HepG2 (cell line): ENCODE data around the gene DAPK3. TPM values are rescaled to one million over a fixed set of nuclear protein-coding genes. Genes with fewer than 3 reads are reported as not detected.

Source experiments
- CEBPZ ChIP-seq: IDR thresholded peaks from 2 replicates; pipeline ENCODE4 v1.6.1; 2012; ENCODE audit warnings: low read length, improper control_type of control experiment
- HES4 ChIP-seq: sonication (generic); formaldehyde crosslinking; IDR thresholded peaks from 2 replicates; pipeline ENCODE4 v1.9.0; 2021; ENCODE audit warnings: mild to moderate bottlenecking, missing genetic modification reagents, borderline replicate concordance
- NFATC3 ChIP-seq: sonication (generic); formaldehyde crosslinking; IDR thresholded peaks from 2 replicates; pipeline ENCODE4 v1.5.1; 2020; ENCODE audit warnings: mild to moderate bottlenecking, missing genetic modification reagents
- NKX3-1 ChIP-seq: sonication (generic); formaldehyde crosslinking; IDR thresholded peaks from 2 replicates; pipeline ENCODE4 v1.5.0; 2020; ENCODE audit warnings: missing genetic modification reagents
- NR2F2 ChIP-seq: IDR thresholded peaks from 2 replicates; pipeline ENCODE4 v1.6.1; 2012; ENCODE audit warnings: low read depth, inconsistent platforms, borderline replicate concordance
- RBM22 ChIP-seq: fragments of 200-400 bp; formaldehyde crosslinking; optimal IDR thresholded peaks from 2 replicates; pipeline ENCODE3; 2017; ENCODE audit warnings: mild to moderate bottlenecking, low read length, moderate library complexity
- SMYD3 ChIP-seq: sonication (generic); formaldehyde crosslinking; IDR thresholded peaks from 2 replicates; pipeline ENCODE4 v1.8.1; 2023; ENCODE audit warnings: mild to moderate bottlenecking, missing genetic modification reagents
- UBTF ChIP-seq: sonication (generic); formaldehyde crosslinking; IDR thresholded peaks from 2 replicates; pipeline ENCODE4 v1.4.0; 2020; ENCODE audit warnings: mild to moderate bottlenecking, missing genetic modification reagents
- ZNF33B ChIP-seq: sonication (generic); formaldehyde crosslinking; IDR thresholded peaks from 2 replicates; pipeline ENCODE4 v1.5.1; 2020; ENCODE audit warnings: mild to moderate bottlenecking, missing genetic modification reagents
- polyA plus RNA-seq, 8 experiments: library from polyadenylated mRNA; depleted of rRNA in 3 of 8; stranded (reverse) in 7 of 8; unstranded in 1 of 8; fragments of >200 nt; fragmentation: Illumina TruSeq in 4 of 8; extraction: Trizol in 4 of 8; gene quantifications; 2 replicates each; pipeline versions ENCODE4 v1.2.1 to v1.2.3, GENCODE V29; 2011 to 2016; ENCODE audit warnings: low read depth in 4 of 8, missing spikeins in 1 of 8, mixed read lengths in 1 of 8; ENCODE audit not compliant: insufficient read depth in 1 of 8
- total RNA-seq, 5 experiments: library from RNA; depleted of rRNA; stranded (reverse); fragments of >200 nt; fragmentation: Illumina TruSeq; extraction: Trizol; gene quantifications; 2 replicates each; pipeline ENCODE4 v1.2.3, GENCODE V29; 2016; ENCODE audit warnings: low read depth in 1 of 5

DAPK3 gene
- total and polyA plus RNA-seq, 2 of the 13 experiments (the other 11 are each of a cell fraction or from before 2014, with no cell fraction given) = 30.5 to 37.3 TPM

GRCh38 chr19:3981736-3982681 is 11.1 kb upstream of the DAPK3 start (continued):
- TF ChIP-seq RBM22 = no peak
- 0 out of 2 replicates have a peak, but pooled peaks have one; percentile 3 for TF ChIP-seq UBTF (CRISPR knock-in tag)
- TF ChIP-seq NR2F2 = no peak
- TF ChIP-seq SMYD3 (CRISPR knock-in tag) = no peak
- TF ChIP-seq NFATC3 = no peak
- TF ChIP-seq CEBPZ = no peak
- TF ChIP-seq ZNF33B (CRISPR knock-in tag) = no peak
- no peak for TF ChIP-seq NKX3-1 (CRISPR knock-in tag)
- TF ChIP-seq HES4 (CRISPR knock-in tag) = 0 out of 2 replicates have a peak, but pooled peaks have one; percentile 22
